GM12892 (cell line): Measurements from ENCODE around the gene JPH3.

Source experiments
- POLR2A ChIP-seq: IDR thresholded peaks from 2 replicates; pipeline ENCODE4 v1.6.1; 2011; ENCODE audit warnings: low read depth, low read length, control low read depth
- POLR2AphosphoS5 ChIP-seq: IDR thresholded peaks from 2 replicates; pipeline ENCODE4 v1.6.1; 2011; ENCODE audit warnings: low read depth, low read length, control low read depth

- TF ChIP-seq POLR2AphosphoS5 (no peak), POLR2A (no peak)
These were observed 17.3 kb downstream of the JPH3 start for GRCh38 chr16:87619360-87620200.
